ENCODE data around the gene SOX3. TPM values are rescaled to one million over a fixed set of nuclear protein-coding genes. Genes with fewer than 3 reads are reported as not detected.

SOX3 gene
- total and polyA plus RNA-seq, 2 of the 13 experiments (the other 11 are each of a cell fraction or from before 2014, with no cell fraction given) = not detected

- ChIA-PET CTCF (ENCODE audit: low intra/inter-chr PET ratio, low total read pairs) (no interaction called here), POLR2A (no interaction called here)
- no peaks in the 10 kb centered on the region; a peak in 2 of 5 replicates for H3K27me3 ChIP-seq (ENCODE audit: control insufficient read depth in 1 of 2, insufficient read depth in 2 of 2, low read length in 2 of 2)
- in situ Hi-C loops (cut with HindIII; ENCODE audit: extremely low pct_ligation_motif_present, low pct_unique_long_range_greater_than_20kb) = no loop called here
- ATAC-seq (no peak), DNase-seq (ENCODE audit: low spot score) (no peak), FAIRE-seq (no peak)
- no peak overlapping the region for H3K27ac ChIP-seq (ENCODE audit: extremely low read length, insufficient read depth, low read length)
- no peaks in the 10 kb centered on the region for H3K9me3 ChIP-seq (ENCODE audit: low read length)
- intact Hi-C loops (cut with micrococcal nuclease; ENCODE audit: unreplicated experiment) = no loop called here
- no peak overlapping the region for H3K9ac ChIP-seq (ENCODE audit: insufficient read depth, low read depth, low read length)
- no peaks in the 10 kb centered on the region for H3K4me1 ChIP-seq (ENCODE audit: insufficient read depth, low read length)
- H3K4me2 ChIP-seq (ENCODE audit: low read depth, low read length) = no peak overlapping the region
- no peaks in the 10 kb centered on the region for H4K20me1 ChIP-seq (ENCODE audit: insufficient read depth, low read length)
- H3K79me2 ChIP-seq (ENCODE audit: insufficient read depth, low read length) = no peaks in the 10 kb centered on the region
- WGBS (ENCODE audit: low lambda C conversion rate) = 31% methylated on average over 14 of the region's 63 CpGs
- H3K36me3 ChIP-seq (replicated peaks in 1 of 2; ENCODE audit: control insufficient read depth in 1 of 2, insufficient read depth in 2 of 2, low read length in 2 of 2) = no peaks in the 10 kb centered on the region
- no peak overlapping the region for H2AFZ ChIP-seq (ENCODE audit: low read length)
- H3K4me3 ChIP-seq (replicated peaks in 1 of 3; ENCODE audit: insufficient read depth in 1 of 3, low read depth in 2 of 3, low read length in 3 of 3) = no peak overlapping the region
- BruUV-seq (replicated peaks) = no TSS peak
- TF ChIP-seq ZNF609 (CRISPR knock-in tag; IDR thresholded peaks at IDR 0.05; ENCODE audit: borderline replicate concordance) (no peak), ZNF256 (CRISPR knock-in tag; conservative IDR thresholded peaks at IDR 0.05) (no peak), MYPOP (CRISPR knock-in tag; IDR thresholded peaks at IDR 0.05) (no peak), IKZF5 (CRISPR knock-in tag; IDR thresholded peaks at IDR 0.05) (no peak), ZNF460 (CRISPR knock-in tag; IDR thresholded peaks at IDR 0.05; ENCODE audit: borderline replicate concordance) (no peak), SOX6 (IDR thresholded peaks at IDR 0.05) (no peak), SOX6 (CRISPR knock-in tag; IDR thresholded peaks at IDR 0.05) (no peak)
- TF ChIP-seq, protein P1, sequence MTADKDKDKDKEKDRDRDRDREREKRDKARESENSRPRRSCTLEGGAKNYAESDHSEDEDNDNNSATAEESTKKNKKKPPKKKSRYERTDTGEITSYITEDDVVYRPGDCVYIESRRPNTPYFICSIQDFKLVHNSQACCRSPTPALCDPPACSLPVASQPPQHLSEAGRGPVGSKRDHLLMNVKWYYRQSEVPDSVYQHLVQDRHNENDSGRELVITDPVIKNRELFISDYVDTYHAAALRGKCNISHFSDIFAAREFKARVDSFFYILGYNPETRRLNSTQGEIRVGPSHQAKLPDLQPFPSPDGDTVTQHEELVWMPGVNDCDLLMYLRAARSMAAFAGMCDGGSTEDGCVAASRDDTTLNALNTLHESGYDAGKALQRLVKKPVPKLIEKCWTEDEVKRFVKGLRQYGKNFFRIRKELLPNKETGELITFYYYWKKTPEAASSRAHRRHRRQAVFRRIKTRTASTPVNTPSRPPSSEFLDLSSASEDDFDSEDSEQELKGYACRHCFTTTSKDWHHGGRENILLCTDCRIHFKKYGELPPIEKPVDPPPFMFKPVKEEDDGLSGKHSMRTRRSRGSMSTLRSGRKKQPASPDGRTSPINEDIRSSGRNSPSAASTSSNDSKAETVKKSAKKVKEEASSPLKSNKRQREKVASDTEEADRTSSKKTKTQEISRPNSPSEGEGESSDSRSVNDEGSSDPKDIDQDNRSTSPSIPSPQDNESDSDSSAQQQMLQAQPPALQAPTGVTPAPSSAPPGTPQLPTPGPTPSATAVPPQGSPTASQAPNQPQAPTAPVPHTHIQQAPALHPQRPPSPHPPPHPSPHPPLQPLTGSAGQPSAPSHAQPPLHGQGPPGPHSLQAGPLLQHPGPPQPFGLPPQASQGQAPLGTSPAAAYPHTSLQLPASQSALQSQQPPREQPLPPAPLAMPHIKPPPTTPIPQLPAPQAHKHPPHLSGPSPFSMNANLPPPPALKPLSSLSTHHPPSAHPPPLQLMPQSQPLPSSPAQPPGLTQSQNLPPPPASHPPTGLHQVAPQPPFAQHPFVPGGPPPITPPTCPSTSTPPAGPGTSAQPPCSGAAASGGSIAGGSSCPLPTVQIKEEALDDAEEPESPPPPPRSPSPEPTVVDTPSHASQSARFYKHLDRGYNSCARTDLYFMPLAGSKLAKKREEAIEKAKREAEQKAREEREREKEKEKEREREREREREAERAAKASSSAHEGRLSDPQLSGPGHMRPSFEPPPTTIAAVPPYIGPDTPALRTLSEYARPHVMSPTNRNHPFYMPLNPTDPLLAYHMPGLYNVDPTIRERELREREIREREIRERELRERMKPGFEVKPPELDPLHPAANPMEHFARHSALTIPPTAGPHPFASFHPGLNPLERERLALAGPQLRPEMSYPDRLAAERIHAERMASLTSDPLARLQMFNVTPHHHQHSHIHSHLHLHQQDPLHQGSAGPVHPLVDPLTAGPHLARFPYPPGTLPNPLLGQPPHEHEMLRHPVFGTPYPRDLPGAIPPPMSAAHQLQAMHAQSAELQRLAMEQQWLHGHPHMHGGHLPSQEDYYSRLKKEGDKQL (CRISPR knock-in tag; IDR thresholded peaks at IDR 0.05; ENCODE audit: low read depth) = no peak
These were observed 810 bp upstream of the SOX3 start for GRCh38 chrX:140505421-140506337.
